Naive thymus-derived CD8-positive, alpha-beta T cell (primary cell): ENCODE measurements around the gene TEAD3. TPM values are rescaled to one million over a fixed set of nuclear protein-coding genes. Genes with fewer than 3 reads are reported as not detected.

Source experiments
- microRNA-seq: library from miRNA; unstranded; fragments of <30 nt; microRNA quantifications from one replicate; pipeline ENCODE4 v1.2.0, GENCODE V29; 2022; ENCODE audit warnings: borderline microRNAs expressed
- polyA plus RNA-seq, 3 donors: library from polyadenylated mRNA; unstranded; fragments of 300-500 nt; fragmentation: Illumina TruSeq; gene quantifications; one replicate each; pipeline ENCODE4 v1.2.3, GENCODE V29; 2021
- total RNA-seq, 8 experiments: library from RNA in 2 of 8; stranded (reverse) in 2 of 8; gene quantifications; one replicate each; pipeline ENCODE4 v1.2.3 and lab custom pipeline; 2021 to 2026

Gene TEAD3
- total and polyA plus RNA-seq, 5 experiments from 2014 or later, result 0.05 to 0.58 (median 0.16) TPM

Small RNA genes within 50 kb of the gene (microRNA-seq; reads per million reads assigned to microRNA genes)
- not detected for gene MIR7111

Other genes with a start within 250 kb of the TEAD3 start
- 10 to 100 TPM; 94.7 to 96.8 TPM for gene ZNF76, start 237.3 kb downstream of the TEAD3 start, total RNA-seq
- 10 to 100 TPM; 22.1 to 35.9 (median 30.7) TPM for gene ZNF76, start 237.3 kb downstream of the TEAD3 start, polyA plus RNA-seq
- 100 to 1,000 TPM; 263 to 268 TPM for gene DEF6, start 199.3 kb downstream of the TEAD3 start, total RNA-seq
- gene DEF6, start 199.3 kb downstream of the TEAD3 start, polyA plus RNA-seq, result 100 to 1,000 TPM in 2 of 3 donors, 10 to 100 TPM in 1; 93.7 to 196 (median 136) TPM
- 10 to 100 TPM; 48.7 to 50.6 TPM for gene PPARD, start 154.5 kb downstream of the TEAD3 start, total RNA-seq
- gene PPARD, start 154.5 kb downstream of the TEAD3 start, polyA plus RNA-seq, result 10 to 100 TPM in 1 of 3 donors, 1 to 10 TPM in 2; 1.9 to 14.3 (median 5.5) TPM
- gene FANCE, start 44.7 kb downstream of the TEAD3 start, total RNA-seq, result 1 to 10 TPM; 9.0 to 9.3 TPM
- 1 to 10 TPM; 3.2 to 5.5 (median 3.3) TPM for gene FANCE, start 44.7 kb downstream of the TEAD3 start, polyA plus RNA-seq
- 1,000 to 10,000 TPM; 2,013 to 2,044 TPM for gene RPL10A, start 28.7 kb downstream of the TEAD3 start, total RNA-seq
- gene RPL10A, start 28.7 kb downstream of the TEAD3 start, polyA plus RNA-seq, result 1,000 to 10,000 TPM; 1,376 to 1,445 (median 1,413) TPM
- gene TULP1, start 15.8 kb upstream of the TEAD3 start, total RNA-seq, result not detected
- gene TULP1, start 15.8 kb upstream of the TEAD3 start, polyA plus RNA-seq, result not detected
- gene FKBP5, start 191.8 kb upstream of the TEAD3 start, total RNA-seq, result 10 to 100 TPM; 75.4 to 79.1 TPM
- gene FKBP5, start 191.8 kb upstream of the TEAD3 start, polyA plus RNA-seq, result 100 to 1,000 TPM; 108 to 297 (median 154) TPM
- gene ARMC12, start 240.0 kb upstream of the TEAD3 start, total RNA-seq, result 1 to 10 TPM; 1.9 to 2.0 TPM
- 1 to 10 TPM in 2 of 3 donors, under 1 TPM in 1; 0.30 to 1.3 (median 1.2) TPM for gene ARMC12, start 240.0 kb upstream of the TEAD3 start, polyA plus RNA-seq